ENCODE measurements around the gene SP6.

- no peak for TF ChIP-seq POLR2A (IDR thresholded peaks at IDR 0.05; ENCODE audit: low read length)
- TF ChIP-seq GATA1 (IDR thresholded peaks at IDR 0.05; ENCODE audit: low read depth, low read length) = no peak
Observed at GRCh38 chr17:47820033-47820789, 30.8 kb downstream of the SP6 start.

All from erythroblast (primary cell).